Suprapubic skin (tissue), 4 donors: ENCODE measurements around the gene TPI1.

Source experiments
- CTCF ChIP-seq, 2 donors: fragments of 200-600 bp in 1 of 2; fragments of 450-650 bp in 1 of 2; sonication (generic) in 1 of 2; IDR thresholded peaks; one replicate each; pipeline ENCODE4 v1.5.1; 2016 to 2019; ENCODE audit warnings: antibody characterized with exemption in 2 of 2, mild to moderate bottlenecking in 1 of 2, moderate library complexity in 1 of 2
- EP300 ChIP-seq: sonication (generic); formaldehyde crosslinking; IDR thresholded peaks from one replicate; pipeline ENCODE4 v1.6.1; 2017; ENCODE audit warnings: antibody characterized with exemption
- POLR2A ChIP-seq, 2 donors: fragments of 450-650 bp; IDR thresholded peaks; one replicate each; pipeline ENCODE4 v1.6.1; 2017; ENCODE audit warnings: antibody characterized with exemption in 2 of 2, mild to moderate bottlenecking in 2 of 2, moderate library complexity in 2 of 2
- POLR2AphosphoS5 ChIP-seq, 3 donors: sonication (generic); formaldehyde crosslinking; IDR thresholded peaks; one replicate each; pipeline ENCODE4 v1.6.1; 2017; ENCODE audit warnings: antibody characterized with exemption in 3 of 3

GRCh38 chr12:6883252-6883651 lies 15.9 kb downstream of the TPI1 start:
- TF ChIP-seq CTCF (IDR thresholded peaks at IDR 0.05) (no peak), EP300 (no peak), POLR2A (IDR thresholded peaks at IDR 0.05) (no peak), POLR2AphosphoS5 (IDR thresholded peaks at IDR 0.05) (no peak)
